ENCODE results near the gene HRAS. TPM values are rescaled to one million over a fixed set of nuclear protein-coding genes. Genes with fewer than 3 reads are reported as not detected.

Gene HRAS
- total RNA-seq, 1 experiment from 2014 or later = 104 TPM

GRCh38 chr11:488579-488978, 46.8 kb downstream of the HRAS start:
- Histone ChIP-seq H3K4me3 (replicated peaks in 1 of 2; ENCODE audit: low read depth in 1 of 2, low read length in 2 of 2) (no peak overlapping the region), H3K27me3 (ENCODE audit: insufficient read depth, low read length) (no peaks in the 10 kb centered on the region), H3K36me3 (ENCODE audit: control insufficient read depth in 1 of 2, insufficient read depth in 2 of 2, low read length in 2 of 2) (no peaks in the 10 kb centered on the region; a peak in 1 of 4 replicates), H3K9me2 (ENCODE audit: insufficient read depth) (no peaks in the 10 kb centered on the region), H3K9ac (ENCODE audit: low read length) (no peak overlapping the region), H3K4me2 (ENCODE audit: low read length) (no peak overlapping the region), H2AFZ (ENCODE audit: low read depth, low read length, poor library complexity, severe bottlenecking) (no peak overlapping the region), H3K27ac (ENCODE audit: low read depth, low read length) (no peak overlapping the region), H3K4me1 (ENCODE audit: control insufficient read depth in 1 of 2, insufficient read depth in 2 of 2, low read length in 2 of 2) (no peaks in the 10 kb centered on the region), H3K79me2 (ENCODE audit: insufficient read depth, low read length) (peaks cover 9% of the 10 kb centered on the region), H3K9me3 (ENCODE audit: control insufficient read depth in 1 of 2, insufficient read depth in 1 of 2, low read depth in 1 of 2, low read length in 2 of 2) (no peaks in the 10 kb centered on the region), H4K20me1 (ENCODE audit: insufficient read depth) (no peaks in the 10 kb centered on the region)
- DNase-seq (ENCODE audit: low read depth, low spot score) = no peak
- ChIA-PET RAD21 (ENCODE audit: low non-redundant PET in 1 of 2, low total read pairs in 2 of 2, uncharacterized antibody in 2 of 2, unreplicated experiment in 2 of 2) (no interaction called here), POLR2A (no interaction called here), CTCF (no interaction called here)
- no peak for TF ChIP-seq CTCF (IDR thresholded peaks at IDR 0.05 in 2 of 3, conservative IDR thresholded peaks at IDR 0.05 in 1 of 3; ENCODE audit: borderline replicate concordance in 1 of 3, insufficient read depth in 1 of 3, low read depth in 2 of 3, low read length in 2 of 3)
- TF ChIP-seq YY1 (IDR thresholded peaks at IDR 0.05; ENCODE audit: extremely low read depth, insufficient replicate concordance, low read depth, low read length) = no peak
- TF ChIP-seq MAX (IDR thresholded peaks at IDR 0.05) = no peak
- no peak for TF ChIP-seq CBX3 (IDR thresholded peaks at IDR 0.05; ENCODE audit: low read depth)
- no peak for TF ChIP-seq ELF1 (IDR thresholded peaks at IDR 0.05; ENCODE audit: borderline replicate concordance, low read depth)
- TF ChIP-seq ZFX (IDR thresholded peaks at IDR 0.05) = no peak
- ATAC-seq = no peak
- BruUV-seq (replicated peaks) = no TSS peak
- intact Hi-C loops (cut with micrococcal nuclease) = no loop called here

DNA sequence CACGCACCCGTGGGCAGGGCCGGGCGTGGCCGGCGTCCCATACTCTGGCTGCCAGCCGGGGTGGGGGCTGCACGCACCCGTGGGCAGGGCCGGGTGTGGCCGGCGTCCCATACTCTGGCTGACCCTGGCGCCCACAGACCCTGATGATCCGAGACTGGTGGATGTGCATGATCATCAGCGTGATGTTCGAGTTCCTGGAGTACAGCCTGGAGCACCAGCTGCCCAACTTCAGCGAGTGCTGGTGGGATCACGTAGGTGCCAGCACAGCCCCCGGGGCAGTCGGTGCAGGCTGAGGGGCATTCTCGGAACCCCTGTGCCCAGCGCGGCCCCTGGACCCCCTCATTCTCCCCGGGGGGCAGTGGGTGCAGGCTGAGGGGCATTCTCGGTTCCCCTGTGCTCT, 47.3 kb downstream of the HRAS start:
- intact Hi-C loops (cut with micrococcal nuclease) = no loop called here
- Histone ChIP-seq H3K9me3 (ENCODE audit: control insufficient read depth in 1 of 2, insufficient read depth in 1 of 2, low read depth in 1 of 2, low read length in 2 of 2) (no peaks in the 10 kb centered on the region), H2AFZ (ENCODE audit: low read depth, low read length, poor library complexity, severe bottlenecking) (no peak overlapping the region), H3K79me2 (ENCODE audit: insufficient read depth, low read length) (peaks cover 13% of the 10 kb centered on the region), H3K9ac (ENCODE audit: low read length) (no peak overlapping the region), H3K36me3 (ENCODE audit: control insufficient read depth in 1 of 2, insufficient read depth in 2 of 2, low read length in 2 of 2) (no peaks in the 10 kb centered on the region), H3K4me2 (ENCODE audit: low read length) (no peak overlapping the region), H3K9me2 (ENCODE audit: insufficient read depth) (no peaks in the 10 kb centered on the region), H4K20me1 (ENCODE audit: insufficient read depth) (no peaks in the 10 kb centered on the region), H3K27me3 (ENCODE audit: insufficient read depth, low read length) (no peaks in the 10 kb centered on the region), H3K27ac (ENCODE audit: low read depth, low read length) (no peak overlapping the region), H3K4me3 (replicated peaks in 1 of 2; ENCODE audit: low read depth in 1 of 2, low read length in 2 of 2) (no peak overlapping the region), H3K4me1 (ENCODE audit: control insufficient read depth in 1 of 2, insufficient read depth in 2 of 2, low read length in 2 of 2) (no peaks in the 10 kb centered on the region)
- no peak for DNase-seq (ENCODE audit: low read depth, low spot score)
- no TSS peak for BruUV-seq (replicated peaks)
- no peak for ATAC-seq
- ChIA-PET POLR2A (no interaction called here), RAD21 (ENCODE audit: low non-redundant PET in 1 of 2, low total read pairs in 2 of 2, uncharacterized antibody in 2 of 2, unreplicated experiment in 2 of 2) (no interaction called here), CTCF (no interaction called here)
- TF ChIP-seq ELF1 (IDR thresholded peaks at IDR 0.05; ENCODE audit: borderline replicate concordance, low read depth) (no peak), EGR1 (IDR thresholded peaks at IDR 0.05; ENCODE audit: low read depth) (no peak), FOSL1 (IDR thresholded peaks at IDR 0.05; ENCODE audit: low read depth) (no peak), CEBPB (IDR thresholded peaks at IDR 0.05; ENCODE audit: low read depth) (no peak), EZH2phosphoT487 (IDR thresholded peaks at IDR 0.05; ENCODE audit: borderline replicate concordance) (no peak), SRF (IDR thresholded peaks at IDR 0.05; ENCODE audit: low read depth) (no peak), CTCF (IDR thresholded peaks at IDR 0.05 in 2 of 3, conservative IDR thresholded peaks at IDR 0.05 in 1 of 3; ENCODE audit: borderline replicate concordance in 1 of 3, insufficient read depth in 1 of 3, low read depth in 2 of 3, low read length in 2 of 3) (no peak), MAX (IDR thresholded peaks at IDR 0.05) (no peak), POLR2A (IDR thresholded peaks at IDR 0.05; ENCODE audit: borderline replicate concordance, extremely low read depth, insufficient read depth, insufficient read length) (no peak), ZBTB33 (IDR thresholded peaks at IDR 0.05; ENCODE audit: extremely low read depth, insufficient replicate concordance, low read length) (no peak)
- TF ChIP-seq, protein P1, sequence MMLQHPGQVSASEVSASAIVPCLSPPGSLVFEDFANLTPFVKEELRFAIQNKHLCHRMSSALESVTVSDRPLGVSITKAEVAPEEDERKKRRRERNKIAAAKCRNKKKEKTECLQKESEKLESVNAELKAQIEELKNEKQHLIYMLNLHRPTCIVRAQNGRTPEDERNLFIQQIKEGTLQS (IDR thresholded peaks at IDR 0.05) = no peak

Measured in HCT116 (cell line).